Stimulated activated CD4-positive, alpha-beta T cell treated with anti-CD3 and anti-CD28 coated beads, Interleukin-15, amount 100 ng/mL, for 1 hour (primary cell): ENCODE results near the gene RIOK3.
"Not testable (repeated sequence)": the region's sequence is repeated elsewhere in the genome, so short reads cannot be mapped to it uniquely, and the experiment has no call there.

ENCODE experiments used
- DNase-seq, 2 donors: peaks; one replicate each; pipeline ENCODE4 v3.0.0-alpha.2; 2020; ENCODE audit warnings: low read depth in 1 of 2, low spot score in 1 of 2

The RIOK3 gene, protein sequence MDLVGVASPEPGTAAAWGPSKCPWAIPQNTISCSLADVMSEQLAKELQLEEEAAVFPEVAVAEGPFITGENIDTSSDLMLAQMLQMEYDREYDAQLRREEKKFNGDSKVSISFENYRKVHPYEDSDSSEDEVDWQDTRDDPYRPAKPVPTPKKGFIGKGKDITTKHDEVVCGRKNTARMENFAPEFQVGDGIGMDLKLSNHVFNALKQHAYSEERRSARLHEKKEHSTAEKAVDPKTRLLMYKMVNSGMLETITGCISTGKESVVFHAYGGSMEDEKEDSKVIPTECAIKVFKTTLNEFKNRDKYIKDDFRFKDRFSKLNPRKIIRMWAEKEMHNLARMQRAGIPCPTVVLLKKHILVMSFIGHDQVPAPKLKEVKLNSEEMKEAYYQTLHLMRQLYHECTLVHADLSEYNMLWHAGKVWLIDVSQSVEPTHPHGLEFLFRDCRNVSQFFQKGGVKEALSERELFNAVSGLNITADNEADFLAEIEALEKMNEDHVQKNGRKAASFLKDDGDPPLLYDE

DNA sequence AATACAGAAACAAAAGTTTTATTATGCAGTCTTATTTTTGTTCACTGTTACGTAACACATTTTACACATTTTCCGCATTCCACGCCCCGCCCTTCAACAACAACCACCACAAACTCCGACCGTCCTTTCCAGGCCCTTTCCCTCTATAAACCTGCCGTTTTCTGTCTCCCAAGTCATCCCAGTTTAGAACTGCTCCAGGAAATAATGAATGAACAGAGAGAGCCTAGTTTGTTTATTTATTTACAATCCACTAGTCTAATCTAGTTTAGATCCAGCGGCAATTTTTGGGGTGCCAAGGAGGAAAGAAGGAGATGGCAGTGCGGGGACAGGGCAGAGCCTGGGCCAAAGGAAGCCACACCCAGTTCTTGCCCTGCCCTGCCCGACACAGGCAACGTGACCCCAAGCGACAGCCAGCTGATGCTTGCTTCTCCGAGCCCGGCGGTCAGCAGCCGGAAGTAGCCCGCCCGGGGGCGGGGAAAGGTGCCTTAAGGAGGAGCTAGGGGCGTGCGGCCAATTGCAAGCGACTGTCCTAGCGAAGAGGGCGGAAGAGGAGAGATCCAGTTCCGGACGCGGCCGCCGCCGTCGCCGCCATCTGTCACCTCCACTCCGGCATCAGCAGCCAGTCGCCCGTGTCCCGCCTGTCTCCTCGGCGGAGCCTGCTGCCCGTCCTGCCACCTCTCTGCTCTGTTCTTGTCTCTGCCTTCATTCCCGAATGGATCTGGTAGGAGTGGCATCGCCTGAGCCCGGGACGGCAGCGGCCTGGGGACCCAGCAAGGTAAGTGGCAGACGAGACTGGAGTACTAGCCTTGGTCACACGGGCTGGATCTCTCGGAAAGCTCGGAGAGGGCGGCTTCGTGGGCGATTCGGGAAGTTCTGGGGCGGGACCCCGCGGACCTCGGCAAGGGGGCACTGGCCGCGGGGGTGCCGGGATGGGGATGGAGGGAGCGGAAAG, at the start of gene RIOK3:
Gene RIOK3, plus strand, starts transcription at position 560 of the 952 bp plus-strand sequence. Its CDS starts 153 bp downstream, at position 713.
- DNase-seq: peak; percentile 68 to 79

DNA sequence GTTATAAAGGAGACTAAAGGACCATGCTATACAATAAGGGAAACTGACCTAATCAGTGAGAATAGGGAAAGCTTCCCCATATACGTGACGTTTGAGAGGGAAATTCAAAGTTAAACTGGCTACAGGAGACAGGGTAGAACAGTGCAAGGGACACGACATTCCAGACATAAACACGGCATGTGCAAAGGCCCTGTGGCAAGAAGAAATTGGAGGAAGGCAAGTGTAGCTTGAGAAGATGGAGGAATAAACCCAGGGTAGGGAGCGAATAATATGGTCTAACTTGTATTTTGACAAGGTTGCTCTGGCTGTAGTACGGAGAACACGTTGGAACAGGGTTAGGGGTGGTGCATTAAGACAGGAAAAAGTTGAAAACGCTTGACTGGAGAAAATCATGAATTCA, 49.8 kb upstream of the RIOK3 start:
- no peak for DNase-seq

DNA sequence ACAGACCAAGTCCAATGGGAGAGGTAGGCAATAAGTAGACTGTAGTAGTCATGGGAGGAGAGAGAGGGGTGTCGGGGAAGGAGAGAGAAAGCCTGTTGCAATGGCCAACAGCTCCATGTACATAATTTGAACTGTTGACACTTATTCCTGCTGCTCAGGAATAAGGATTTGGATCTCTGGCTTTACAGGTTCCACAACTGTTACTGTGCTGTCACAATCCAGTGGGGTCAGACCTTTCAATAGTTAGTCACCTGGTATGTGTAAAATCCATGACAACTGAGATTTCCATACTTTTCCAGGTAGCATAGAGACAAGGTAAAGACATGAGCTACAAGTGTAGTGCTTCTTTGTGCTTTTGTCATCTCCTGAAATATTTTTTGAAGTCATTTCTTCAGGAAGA, 47.5 kb upstream of the RIOK3 start:
- no peak for DNase-seq

DNA sequence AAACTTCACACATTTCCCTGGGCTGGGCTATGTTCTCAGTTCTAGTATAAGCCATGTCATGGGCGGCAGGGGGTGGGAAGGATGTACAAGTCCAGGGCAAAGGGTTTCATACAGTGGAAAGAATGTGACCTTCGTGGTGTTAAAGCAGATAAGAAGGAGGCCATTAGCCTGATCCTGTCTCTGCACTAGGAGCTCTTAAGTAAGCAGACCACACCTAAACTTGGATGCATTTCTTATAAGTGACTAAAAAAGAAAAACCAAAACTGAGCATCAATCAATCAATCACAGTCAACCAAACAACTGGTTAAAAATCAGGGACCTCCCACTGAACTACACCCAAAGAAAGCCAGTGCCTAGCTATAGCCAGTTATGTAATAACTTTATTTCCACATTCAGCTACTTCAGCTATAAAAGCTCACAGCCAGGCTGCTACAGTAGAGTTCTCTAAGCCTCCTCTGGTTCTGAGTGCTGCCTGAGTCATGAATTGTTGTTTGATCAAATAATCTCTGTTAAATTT, 46.8 kb upstream of the RIOK3 start:
- DNase-seq: no peak

DNA sequence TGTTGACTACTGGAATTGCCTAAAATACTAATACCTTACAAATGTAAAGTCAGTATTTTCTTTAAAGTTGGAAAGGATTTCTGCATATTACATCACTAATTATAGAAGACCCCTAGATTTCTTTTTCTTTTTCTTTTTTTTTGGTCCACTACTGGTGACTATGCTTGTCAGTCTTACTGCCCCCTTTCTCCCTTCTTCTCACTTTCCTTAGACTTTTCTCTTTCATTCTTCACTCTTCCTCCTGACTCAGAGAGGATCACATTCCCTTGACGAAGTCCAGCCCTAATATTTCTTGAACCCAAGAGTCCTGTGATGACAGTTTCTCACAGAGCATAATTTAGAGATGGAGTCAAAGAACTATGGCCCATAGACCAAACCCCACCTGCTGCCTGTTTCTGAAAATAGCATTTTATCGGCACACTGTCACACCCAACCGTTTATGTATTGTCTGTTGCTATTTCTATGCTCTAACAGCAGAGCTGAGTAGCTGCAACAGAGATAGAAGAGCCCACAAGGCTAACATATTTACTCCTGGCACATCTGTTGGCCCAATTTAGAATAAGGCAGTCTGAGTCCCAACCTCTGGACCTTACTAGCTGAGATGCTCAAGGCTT, 40.6 kb upstream of the RIOK3 start:
- no peak for DNase-seq

DNA sequence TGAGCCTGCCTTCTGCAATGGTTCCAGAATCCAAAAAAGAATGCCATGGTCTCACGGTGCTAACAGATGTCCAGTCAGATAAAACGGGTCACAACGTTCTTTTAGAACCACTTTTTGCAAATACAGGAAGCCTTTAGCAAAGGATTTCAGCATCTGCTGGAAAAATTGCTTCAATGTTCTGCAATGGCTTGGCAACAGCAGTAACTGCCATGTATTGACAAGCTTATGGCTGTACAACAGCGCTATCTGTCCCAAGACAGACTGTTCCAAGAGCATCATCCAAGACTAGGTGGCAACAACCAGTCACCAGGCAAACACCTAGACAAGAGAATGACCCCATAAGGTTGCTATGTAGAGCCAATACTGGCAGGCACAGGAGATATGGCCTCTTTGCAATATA, 37.6 kb upstream of the RIOK3 start:
- DNase-seq: no peak

DNA sequence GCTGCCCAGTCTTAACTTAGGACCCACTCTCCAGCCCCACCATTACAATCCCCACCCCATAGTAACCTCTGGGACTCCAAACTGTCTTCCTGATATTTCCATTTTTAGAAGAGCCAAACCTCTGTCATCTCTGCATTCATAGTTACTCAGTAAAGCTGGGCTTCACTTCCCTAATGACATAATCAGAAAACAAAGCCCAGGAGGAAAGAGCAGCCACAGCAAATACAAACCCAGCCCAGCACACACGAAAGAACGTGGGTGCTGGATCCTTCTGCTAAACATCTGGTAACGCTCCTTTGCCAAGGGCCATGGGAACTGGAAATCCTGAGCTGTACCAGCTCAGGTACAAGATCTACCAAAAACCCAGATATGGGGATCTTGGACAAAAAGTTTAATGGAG, 36.8 kb upstream of the RIOK3 start:
- DNase-seq: no peak

DNA sequence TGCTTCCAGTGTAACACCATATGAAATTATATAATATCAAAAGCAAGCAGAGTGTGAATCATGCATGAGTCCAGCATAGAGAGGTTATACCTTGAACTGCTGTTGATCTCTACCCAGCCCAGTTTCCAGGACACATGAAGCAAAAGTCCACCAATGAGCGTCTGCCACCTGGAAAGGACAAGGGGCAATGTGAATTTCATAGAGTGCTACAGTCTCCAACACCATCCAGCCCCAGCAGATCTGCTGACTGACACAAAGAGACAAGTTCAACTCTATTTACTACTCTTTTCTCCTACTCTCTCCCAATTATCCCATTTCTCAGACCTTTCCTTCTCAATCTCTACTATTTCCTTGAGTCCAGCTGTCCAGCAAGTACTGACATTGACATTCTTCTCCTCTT, 31.8 kb upstream of the RIOK3 start:
- DNase-seq: no peak

DNA sequence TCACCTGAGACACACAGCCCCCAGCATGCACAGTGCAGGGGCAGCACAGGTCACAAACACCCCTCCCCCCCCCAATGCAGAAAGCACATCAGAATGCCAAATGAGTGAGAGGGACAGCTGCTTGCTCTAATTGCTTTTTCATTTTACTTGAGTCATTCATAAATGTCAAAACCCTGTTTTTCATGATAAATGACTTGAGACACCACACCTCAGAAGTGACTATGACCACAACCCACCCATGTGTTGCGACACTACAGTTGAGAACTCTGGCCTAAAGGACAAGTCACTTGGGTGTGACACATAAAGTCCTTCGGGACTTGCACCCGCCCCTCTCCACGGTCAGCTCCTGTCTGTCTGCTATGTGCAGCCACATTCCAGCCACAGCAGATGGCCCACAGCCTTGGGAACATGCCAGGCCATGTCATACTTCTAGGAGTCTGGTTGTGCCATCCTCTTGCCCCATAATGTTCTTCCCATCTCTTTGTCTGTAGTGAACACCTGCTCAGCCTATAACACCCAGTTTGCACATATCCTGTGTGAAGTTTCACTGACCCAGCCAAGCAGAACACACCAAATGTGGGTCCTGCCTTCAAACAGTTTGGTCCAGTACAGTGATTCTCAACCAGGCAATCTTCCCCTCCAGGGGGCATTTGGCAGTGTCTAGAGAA, 30.2 kb upstream of the RIOK3 start:
- DNase-seq: no peak

DNA sequence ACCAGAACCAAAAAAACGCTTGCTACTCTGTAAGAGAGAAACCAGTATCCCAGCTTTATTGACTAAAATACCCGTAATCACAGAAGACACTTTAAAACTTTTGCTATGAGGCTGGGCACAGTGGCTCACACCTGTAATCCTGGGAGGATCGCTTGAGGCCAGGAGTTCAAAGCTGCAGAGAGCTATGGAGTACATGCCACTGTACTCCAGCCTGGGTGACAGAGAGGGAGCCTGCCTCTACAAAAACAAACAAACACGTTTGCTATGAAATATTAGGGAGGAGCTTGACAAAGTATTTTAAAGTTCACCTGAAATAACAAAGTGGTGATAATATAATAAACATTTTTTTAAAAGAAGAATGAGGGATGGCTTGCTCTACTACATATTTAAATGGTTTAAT, 28.5 kb upstream of the RIOK3 start:
- no peak for DNase-seq

DNA sequence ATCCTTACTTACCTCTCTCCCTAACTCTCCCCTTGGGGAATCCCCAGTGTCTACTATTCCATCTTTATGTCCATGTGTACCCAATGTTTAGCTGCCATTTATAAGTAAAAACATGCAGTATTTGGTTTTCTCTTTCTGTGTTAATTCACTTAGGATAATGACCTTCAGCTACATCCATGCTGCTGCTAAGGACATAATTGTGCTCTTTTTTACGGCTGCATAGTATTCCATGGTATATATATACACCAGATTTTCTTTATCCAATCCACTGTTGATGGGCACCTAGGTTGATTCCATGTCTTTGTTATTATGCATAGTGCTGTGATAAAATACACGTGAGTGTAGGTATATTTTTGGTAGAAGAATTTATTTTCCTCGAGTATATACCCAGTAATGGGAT, 24.3 kb upstream of the RIOK3 start:
- no peak for DNase-seq

DNA sequence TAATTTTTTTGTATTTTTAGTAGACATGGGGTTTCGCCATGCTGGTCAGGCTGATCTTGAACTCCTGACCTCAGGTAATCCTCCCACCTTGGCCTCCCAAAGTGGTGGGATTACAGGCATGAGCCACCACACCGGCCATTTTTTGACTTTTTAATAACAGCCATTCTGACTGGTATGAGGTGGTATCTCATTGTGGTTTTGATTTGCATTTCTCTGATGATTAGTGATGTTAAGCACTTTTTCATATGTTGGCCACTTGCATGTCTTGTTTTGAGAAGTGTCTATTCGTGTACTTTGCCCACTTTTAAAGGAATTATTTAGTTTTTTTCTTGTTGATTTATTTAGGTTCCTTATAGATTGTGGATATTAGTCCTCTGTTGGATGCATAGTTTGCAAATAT, 23.5 kb upstream of the RIOK3 start:
- not testable (repeated sequence) for DNase-seq

DNA sequence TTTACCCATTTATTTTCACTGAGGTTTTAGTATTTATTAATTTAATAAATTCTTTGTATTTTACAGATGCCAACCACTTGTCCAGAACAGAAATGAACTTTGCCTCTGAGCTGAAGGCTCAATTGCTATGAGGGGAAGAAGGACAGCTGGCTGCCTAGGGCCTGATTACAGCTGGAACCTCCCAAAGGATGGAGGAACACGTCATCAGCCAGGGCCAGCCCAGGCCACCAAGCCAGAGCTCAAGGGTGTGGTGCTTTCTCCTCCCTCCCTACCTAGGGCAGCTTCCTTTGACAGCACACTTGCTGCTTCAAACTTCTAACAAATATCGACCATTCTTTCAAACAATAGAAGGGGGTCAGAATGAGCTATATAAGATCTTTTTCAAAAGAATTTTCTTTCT, 19.7 kb upstream of the RIOK3 start:
- DNase-seq: no peak

DNA sequence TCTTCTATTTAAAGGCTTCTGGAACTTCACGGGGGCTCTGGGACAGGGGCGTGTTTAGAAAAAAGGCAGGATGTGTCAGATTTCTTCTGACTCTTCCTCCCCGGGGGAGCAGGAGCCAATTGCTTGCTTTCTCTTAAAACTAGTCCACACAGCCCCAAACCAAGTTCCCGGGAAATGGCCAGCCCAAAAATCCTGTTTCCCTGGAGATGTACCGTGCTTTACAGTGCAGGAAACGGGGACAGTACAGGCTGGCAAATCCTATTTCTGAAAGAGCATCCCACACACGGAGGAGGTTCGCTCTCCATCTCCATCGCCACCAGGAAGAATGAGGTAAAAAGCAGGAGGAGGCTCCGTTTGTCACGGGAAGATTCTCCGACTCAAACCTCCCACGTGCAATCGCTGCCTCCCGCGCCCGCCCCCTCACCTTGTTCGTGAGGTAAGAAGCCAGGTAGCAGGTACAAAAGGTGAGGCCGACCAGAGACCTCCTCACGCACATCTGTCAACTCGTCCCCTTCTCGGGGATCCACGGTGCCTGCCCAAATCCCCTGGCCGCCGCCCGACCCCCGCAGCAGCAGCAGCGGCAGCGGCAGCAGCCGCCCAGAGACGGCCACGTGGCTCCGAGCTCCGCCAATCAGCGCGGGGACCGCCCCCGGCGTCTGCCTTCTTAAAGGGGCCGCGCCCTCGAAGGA, 15.6 kb upstream of the RIOK3 start:
- DNase-seq: peak; percentile 47 to 75

DNA sequence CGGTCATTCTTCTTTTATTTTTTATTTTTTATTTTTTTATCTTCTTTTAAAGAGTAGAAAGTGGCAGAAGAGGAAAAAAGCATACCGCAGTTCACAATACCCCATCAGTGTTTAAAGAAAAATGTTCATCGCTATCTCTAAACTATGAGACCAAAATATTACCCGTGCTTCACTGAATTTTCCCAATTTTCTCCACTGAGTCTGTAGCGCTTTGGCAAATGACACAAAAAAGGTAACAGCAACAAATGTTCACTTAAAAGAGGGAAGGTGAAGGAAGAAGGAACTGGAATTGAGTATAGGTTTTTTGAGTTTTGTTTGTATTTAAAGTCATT, 15.1 kb upstream of the RIOK3 start:
- DNase-seq: no peak

DNA sequence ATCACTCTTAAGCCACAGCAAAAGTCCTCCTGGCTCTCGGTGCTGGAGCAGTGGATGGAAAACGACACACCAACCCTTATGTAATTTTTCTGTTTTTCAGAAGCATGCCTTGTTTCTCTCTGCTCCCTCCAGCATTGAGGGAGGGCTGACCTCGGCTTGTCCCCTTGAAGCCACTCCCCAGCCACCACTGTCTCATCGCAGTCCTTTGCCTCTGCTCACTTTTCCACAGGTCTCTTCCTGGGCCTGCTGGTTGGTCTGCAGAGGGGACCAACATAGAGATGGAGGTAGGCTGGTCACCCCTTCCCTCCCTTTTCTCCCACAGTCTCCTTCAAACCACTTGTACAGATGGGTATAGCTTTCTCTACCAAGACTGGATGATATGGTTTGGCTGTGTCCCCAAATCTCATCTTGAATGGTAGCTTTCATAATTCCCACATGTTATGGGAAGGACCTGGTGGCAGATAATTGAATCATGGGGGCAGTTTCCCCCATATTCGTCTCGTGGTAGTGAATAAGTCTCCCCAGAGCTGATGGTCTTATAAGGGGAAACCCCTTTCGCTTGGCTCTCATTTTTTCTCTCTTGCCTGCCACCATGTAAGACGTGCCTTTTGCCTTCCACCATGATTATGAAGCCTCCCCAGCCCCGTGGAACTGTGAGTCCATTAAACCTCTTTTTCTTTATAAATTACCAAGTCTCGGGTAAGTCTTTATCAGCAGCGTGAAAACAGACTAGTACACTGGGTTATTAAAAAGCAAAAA, 14.3 kb upstream of the RIOK3 start:
- no peak for DNase-seq

DNA sequence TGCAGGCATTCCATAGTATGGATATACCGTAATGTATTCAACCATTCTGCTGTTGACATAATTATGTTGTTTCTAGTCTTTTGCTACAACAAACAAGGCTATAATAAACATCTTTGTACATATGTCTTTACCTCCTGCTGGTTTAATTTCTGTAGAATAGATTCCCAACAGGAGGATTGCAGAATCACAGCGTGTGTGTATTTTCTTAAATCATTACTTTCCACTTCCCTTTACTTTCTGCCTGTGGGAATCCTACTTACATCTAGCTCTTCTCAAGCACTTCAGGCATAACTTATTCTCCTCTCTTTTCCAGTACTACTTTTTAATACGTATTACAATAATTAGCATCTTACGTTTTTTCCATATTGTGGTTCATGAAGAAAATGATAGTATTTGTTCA, 13.0 kb upstream of the RIOK3 start:
- DNase-seq: no peak

DNA sequence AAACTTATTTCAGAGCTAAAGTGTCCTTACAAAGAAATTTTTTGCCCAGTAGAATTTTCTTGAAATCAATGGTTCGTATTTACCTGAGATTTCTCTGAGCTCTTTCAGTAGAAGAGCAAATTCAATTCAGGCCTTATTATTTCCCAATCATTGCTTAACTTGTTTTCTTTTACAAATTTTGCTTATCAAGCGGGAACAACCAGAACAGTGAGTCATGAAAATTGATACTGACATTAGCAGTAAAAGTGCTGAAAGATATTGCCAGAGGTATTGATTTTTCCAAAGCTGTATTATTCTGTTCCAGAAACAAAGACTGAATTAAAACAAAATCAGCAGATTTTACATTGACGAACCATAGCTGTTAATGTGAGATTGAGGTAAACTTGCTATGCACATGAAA, 10.1 kb upstream of the RIOK3 start:
- no peak for DNase-seq

DNA sequence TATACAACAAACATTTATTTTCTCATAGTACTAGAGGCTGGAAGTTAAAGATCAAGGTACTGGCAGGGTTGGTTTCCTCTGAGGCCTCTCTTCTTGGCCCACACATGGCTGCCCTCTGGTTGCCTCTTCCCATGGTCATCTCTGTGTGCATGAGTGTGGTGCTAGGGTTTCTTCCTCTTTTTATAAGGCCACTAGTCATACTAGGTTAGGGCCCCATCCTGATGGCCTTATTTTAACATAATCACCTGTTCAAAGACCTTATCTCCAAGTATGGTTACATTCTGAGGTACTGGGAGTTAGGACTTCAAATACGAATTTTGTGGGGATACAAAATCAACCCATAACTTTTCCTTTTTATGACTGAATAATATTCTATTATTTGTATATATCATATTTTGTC, 4.8 kb upstream of the RIOK3 start:
- no peak for DNase-seq

DNA sequence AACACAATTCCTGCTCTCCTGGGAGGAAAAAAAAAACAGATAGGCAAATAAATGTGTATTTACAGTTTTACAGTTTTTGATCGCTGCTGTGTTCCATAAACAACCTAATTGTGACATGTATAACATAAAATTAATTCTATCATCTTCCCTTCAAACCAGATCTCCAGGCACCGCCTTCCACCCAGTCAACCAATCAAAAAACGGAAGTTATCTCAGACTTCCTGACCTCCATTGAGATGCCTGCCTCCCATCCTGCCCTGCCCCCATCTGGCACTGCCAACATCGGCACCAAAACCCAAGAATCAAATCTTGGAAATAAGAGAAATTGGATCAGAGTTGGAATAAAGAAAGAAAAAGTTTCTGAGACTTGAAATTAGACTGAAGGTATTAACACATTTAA, 3.1 kb upstream of the RIOK3 start:
- no peak for DNase-seq
